ENCODE results near the gene PAPSS2.
"Not testable (repeated sequence)": the region's sequence is repeated elsewhere in the genome, so short reads cannot be mapped to it uniquely, and the experiment has no call there.

Gene PAPSS2

DNA sequence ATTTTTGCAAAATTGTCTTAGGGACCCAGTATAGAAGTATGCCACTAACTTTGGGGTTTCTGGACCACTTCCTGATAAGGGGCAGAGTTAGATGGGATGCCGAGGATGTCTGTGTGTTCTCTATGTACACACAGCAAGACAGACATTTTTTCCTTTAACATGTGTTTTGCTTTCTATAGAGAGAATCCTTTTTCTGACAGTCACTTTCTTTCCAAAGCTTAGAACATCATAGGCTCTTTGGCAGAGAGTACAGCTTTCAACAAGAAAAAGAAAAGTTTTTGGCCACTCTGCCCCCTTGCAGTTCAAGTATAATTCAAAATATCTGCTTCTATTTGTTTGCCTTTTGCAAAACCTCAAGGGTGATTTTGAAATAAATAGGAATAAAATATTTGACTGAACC is 44.1 kb downstream of the PAPSS2 start:
- no peak for DNase-seq (ENCODE audit: low read depth in 2 of 2)

DNA sequence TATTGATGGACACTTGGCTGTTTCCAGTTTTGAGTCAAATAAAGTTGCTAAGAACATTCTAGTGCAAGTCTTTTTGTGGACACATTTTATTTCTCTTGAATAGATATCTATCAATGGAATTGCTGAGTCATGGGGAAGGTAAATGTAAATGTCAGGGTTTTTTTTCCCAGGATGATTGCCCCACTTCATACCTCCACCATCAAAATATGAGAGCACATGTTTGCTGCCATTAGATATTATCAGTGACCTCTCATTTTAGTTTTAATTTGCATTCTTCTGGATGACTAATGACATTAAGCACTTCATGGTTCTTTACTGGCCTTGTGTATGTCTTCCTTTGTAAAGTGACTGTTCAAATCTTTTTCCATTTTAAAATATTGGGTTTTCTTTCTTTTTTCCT is 45.7 kb downstream of the PAPSS2 start:
- DNase-seq (ENCODE audit: low read depth in 2 of 2), result peak; percentile 38 to 40

- no peak for DNase-seq (ENCODE audit: low read depth in 2 of 2)
These were observed 47.1 kb downstream of the PAPSS2 start for GRCh38 chr10:87706731-87707130.

DNA sequence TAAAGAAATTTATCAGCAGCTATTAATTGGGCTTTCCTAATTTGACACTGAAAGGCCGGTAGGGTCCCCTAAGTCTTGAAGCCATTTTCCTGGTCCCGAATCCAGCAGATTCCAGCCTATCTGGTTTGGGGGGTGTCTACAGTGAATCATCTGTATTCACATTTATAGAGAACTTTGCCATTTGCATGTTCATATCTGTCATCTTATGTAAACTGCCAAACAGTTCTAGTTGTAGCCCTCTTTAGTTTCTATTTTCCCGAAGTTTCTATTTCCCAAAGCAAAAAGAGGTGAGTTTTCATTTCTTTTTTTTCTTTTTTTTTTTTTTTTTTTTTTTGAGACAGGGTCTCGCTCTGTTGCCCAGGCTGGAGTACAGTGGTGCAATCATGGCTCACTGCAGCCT is 47.6 kb downstream of the PAPSS2 start:
- no peak for DNase-seq (ENCODE audit: low read depth in 2 of 2)

- DNase-seq (ENCODE audit: low read depth in 2 of 2), result no peak
These were observed 53.4 kb downstream of the PAPSS2 start for GRCh38 chr10:87712913-87713616.

GRCh38 chr10:87713707-87714106 is 54.0 kb downstream of the PAPSS2 start:
- no peak for DNase-seq (ENCODE audit: low read depth in 2 of 2)

DNA sequence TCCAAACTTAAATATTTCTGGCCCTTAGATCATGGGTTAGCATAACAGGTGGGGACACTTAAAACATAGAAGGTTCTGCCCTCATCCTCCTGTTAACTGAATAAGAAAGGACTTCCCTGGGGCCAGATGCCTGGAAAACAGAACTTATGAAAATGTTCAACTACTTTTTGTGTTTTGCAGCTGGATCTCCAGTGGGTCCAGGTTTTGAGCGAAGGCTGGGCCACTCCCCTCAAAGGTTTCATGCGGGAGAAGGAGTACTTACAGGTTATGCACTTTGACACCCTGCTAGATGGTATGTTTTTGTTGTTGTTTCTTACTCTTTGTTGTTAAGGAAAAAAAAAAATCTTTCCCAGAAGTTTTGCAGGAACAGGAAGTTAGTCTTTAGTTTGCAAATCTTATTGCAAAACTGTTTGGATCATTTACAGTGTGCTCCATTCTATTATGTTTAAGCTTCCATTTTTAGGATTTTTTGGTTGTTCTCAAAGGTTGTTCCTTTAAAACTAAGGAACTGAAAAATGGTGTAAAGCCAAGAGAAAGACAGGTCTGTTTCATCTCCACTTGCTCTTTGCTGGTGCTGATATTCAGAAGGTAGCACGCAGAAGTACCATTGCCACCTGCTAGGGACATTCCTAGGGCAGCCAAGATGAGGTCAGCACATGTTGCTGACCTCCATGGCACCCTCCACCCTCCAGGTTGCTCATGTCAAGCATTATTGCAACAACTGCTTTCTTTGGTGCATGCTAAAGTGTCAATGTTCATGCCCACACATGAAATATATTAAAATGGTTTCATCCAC is 56.1 kb downstream of the PAPSS2 start:
- no peak for DNase-seq (ENCODE audit: low read depth in 2 of 2)

- DNase-seq (ENCODE audit: low read depth in 2 of 2), result no peak
These were observed 56.6 kb downstream of the PAPSS2 start for GRCh38 chr10:87716348-87716670.

- no peak for DNase-seq (ENCODE audit: low read depth in 2 of 2)
These were observed 61.0 kb downstream of the PAPSS2 start for GRCh38 chr10:87720665-87721064.

DNA sequence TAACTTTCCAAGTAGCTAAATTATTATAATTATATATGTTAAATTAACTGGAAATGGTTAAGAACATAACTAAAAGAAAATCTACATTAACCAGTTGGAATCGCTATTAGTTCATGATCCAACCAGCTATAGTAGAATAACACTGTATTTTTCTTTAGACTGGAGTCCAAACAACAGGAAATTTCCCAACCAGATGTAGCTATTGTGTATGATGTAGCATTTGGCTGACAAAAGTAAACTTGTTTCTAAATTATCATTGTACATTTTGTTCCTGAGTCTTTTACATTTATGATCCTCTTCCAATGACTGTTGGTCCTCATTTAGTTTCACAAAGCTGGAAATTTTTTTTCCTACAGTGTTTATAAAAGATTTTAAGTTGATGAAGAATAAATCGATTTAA is 62.1 kb downstream of the PAPSS2 start:
- DNase-seq (ENCODE audit: low read depth in 2 of 2), result no peak

DNA sequence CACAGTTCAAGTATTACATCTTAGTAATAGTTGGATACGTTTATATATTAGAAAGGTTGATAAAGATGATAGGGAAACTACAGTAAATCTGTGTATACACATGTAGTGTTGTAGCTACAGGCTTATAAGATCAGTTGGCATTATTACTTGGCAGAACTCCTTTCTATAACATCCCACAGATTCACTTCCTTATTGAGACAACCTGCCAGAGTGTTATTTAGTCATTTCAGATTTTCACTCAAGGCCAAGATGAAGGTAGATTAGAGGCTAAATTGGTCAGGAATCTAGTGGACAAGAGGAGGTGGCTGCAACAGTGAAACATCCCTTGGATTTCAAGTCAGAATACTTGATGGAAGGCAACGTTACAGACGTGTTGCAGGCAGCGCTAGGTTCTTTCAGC is 63.0 kb downstream of the PAPSS2 start:
- no peak for DNase-seq (ENCODE audit: low read depth in 2 of 2)

DNA sequence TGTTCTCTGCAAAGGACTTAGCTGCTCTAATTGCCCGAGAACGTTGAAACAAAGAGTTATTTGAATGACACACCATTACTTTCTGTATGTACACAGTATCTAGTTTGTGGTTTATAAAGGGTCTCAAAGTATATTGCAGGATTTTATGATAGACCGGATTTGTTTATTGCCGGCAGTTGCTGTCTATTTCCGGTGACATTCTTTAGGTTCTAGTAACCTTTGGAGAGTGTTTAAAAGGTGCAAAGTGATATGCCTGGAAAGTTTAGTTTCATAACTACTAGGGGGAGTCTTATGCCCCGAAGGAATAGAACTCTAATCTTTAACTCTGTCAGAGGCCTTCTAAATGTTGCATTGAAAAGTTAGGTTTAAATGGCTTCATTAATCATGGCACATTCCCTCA is 63.8 kb downstream of the PAPSS2 start:
- no peak for DNase-seq (ENCODE audit: low read depth in 2 of 2)

DNA sequence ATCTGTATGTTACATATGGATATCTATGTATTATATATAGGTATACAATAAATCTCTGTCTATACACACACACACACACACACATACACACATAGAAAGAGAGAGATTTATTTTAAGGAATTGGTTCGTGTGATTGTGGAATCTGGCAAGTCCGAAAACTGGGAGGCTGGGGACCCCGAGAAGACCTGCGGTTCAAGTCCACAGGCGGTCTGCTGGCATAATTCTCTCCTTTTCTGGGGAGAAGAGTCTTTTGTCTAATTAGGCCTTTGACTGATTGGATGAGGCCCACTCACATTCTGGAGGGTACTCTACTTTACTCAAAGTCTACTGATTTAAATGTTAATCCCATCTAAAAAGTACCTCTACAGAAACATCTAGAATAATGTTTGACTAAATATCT is 65.1 kb downstream of the PAPSS2 start:
- DNase-seq (ENCODE audit: low read depth in 2 of 2), result no peak

DNA sequence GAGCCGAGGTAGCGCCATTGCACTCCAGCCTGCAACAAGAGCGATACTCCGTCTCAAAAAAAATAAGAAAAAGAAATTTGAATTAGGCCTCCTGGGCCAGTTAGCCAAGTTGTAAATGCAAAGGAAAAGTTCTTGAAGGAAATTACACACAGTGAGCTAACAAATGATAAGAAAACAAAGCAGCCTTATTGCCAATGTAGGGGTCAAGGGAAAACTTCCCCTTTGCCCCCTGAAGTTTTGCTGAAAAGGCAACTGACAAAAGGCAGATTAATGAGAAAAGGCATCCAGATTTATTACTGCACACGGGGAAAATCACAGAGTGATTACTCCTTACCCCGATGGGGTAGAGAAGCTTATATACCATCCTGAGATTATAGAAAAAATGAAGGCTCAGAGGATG is 70.3 kb downstream of the PAPSS2 start:
- DNase-seq (ENCODE audit: low read depth in 2 of 2), result no peak

GRCh38 chr10:87733081-87733480 is 73.4 kb downstream of the PAPSS2 start:
- no peak for DNase-seq (ENCODE audit: low read depth in 2 of 2)

DNA sequence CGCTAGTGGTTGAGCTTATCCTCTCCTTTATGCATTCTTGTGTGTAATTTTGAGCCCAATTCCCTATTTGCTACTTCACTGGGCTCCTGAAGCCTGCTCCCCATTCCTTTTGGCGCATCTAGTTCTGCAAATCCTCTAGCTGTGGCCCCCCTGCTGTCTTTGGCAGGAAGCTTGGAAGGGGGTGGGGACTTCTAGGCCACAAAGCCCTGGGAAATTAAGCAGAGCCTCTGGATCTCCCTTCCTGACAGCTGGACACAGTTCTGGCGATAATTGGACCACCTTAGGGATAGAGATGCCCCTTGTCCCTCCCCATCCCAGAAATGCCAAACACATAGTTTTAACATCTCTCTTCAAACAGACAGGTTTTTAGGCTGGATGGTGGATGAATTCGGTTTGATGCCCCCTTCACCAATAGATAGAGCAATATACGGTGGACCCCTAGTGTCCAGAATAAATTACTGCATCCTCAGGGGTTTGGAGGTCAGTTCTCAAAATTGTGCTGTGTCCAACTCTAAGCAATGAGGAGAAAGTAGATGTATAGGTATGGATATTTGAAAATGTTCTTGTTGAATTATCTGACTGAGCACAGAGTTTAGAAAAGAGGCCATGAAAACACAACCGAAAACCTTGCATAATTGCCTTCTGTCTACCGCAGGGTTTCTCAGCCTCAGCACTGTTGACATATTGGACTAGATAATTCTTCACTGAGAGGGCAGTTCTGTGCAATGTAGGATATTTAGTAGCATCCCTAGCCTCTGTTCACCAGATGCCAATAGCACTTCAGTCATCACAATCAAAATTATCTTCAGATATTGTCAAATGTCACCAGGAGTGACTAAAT is 75.5 kb downstream of the PAPSS2 start:
- no peak for DNase-seq (ENCODE audit: low read depth in 2 of 2)

DNA sequence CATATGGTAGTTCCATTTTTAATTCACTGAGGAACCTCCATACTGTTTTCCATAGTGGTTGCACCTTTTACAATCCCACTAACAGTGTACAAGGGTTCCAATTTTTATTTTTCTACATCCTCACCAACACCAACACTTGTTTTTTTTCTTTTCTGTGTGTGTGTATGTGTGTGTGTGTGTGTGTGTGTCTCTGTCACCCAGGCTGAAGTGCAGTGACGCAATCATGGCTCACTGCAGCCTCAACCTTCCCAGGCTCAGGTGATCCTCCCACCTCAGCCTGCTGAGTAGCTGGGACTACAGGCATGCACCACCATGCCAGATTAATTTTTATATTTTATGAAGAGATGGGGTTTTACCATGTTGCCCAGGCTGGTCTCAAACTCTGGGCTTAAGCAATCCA is 78.6 kb downstream of the PAPSS2 start:
- DNase-seq (ENCODE audit: low read depth in 2 of 2), result not testable (repeated sequence)

- DNase-seq (ENCODE audit: low read depth in 2 of 2), result no peak
These were observed 80.0 kb downstream of the PAPSS2 start for GRCh38 chr10:87739703-87740102.

DNA sequence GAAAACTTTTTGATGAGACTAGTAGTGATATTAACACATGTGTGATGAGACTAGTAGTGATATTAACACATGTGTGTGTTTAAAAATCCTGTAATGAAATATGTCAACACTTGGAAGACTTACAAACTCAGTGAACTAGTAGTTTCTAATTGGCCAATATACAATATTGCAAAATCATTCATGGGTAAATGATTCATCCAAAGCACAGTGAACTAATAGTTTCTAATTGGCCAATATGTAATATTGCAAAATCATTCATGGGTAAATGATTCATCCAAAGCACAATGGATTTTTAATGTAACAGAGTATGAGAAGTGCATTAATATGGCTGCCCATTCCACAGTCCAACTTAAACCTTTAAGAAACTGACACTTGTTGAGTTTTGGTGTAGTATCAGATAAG is 80.6 kb downstream of the PAPSS2 start:
- DNase-seq (ENCODE audit: low read depth in 2 of 2), result peak; percentile 80 to 81

GRCh38 chr10:87742992-87743610 is 83.4 kb downstream of the PAPSS2 start:
- not testable (repeated sequence) for DNase-seq (ENCODE audit: low read depth in 2 of 2)

GRCh38 chr10:87744606-87745005 is 84.9 kb downstream of the PAPSS2 start:
- DNase-seq (ENCODE audit: low read depth in 2 of 2), result no peak

GRCh38 chr10:87746911-87747310 is 87.2 kb downstream of the PAPSS2 start:
- DNase-seq (ENCODE audit: low read depth in 2 of 2), result no peak
